T-helper 17 cell (primary cell): ENCODE measurements around the gene A4GNT. TPM values are rescaled to one million over a fixed set of nuclear protein-coding genes. Genes with fewer than 3 reads are reported as not detected.
"Not testable (repeated sequence)": the region's sequence is repeated elsewhere in the genome, so short reads cannot be mapped to it uniquely, and the experiment has no call there.

Experiments used
- ATAC-seq: fragments of 150-1000 bp; cut with Tn5 transposase; 2 replicates; pipeline ENCODE4 v1.10.0; 2021; ENCODE audit warnings: mild to moderate bottlenecking, moderate library complexity
- DNase-seq, 3 donors: peaks; one replicate each; pipeline versions ENCODE4 v3.0.0 to v3.0.0-alpha.2; 2020 to 2021
- H3K9me3 ChIP-seq: one replicate; pipeline ENCODE4 v1.7.0; 2013; ENCODE audit warnings: low read length, mild to moderate bottlenecking; ENCODE audit not compliant: control insufficient read depth, poor library complexity, severe bottlenecking
- H3K27ac Mint-ChIP-seq: one replicate; pipeline ENCODE4 v1.8.0; 2022; ENCODE audit warnings: mild to moderate bottlenecking, moderate library complexity, mixed read lengths
- H3K27me3 Mint-ChIP-seq: one replicate; pipeline ENCODE4 v1.8.0; 2022; ENCODE audit warnings: mixed read lengths
- H3K36me3 Mint-ChIP-seq: one replicate; pipeline ENCODE4 v1.8.0; 2022; ENCODE audit warnings: low read depth, mixed read lengths
- H3K4me1 Mint-ChIP-seq: one replicate; pipeline ENCODE4 v1.8.0; 2022; ENCODE audit warnings: mild to moderate bottlenecking, mixed read lengths
- H3K4me3 Mint-ChIP-seq: one replicate; pipeline ENCODE4 v1.8.0; 2022; ENCODE audit warnings: mild to moderate bottlenecking, moderate library complexity, mixed read lengths
- total RNA-seq, 4 donors: library from RNA in 2 of 4; stranded (reverse) in 2 of 4; gene quantifications; one replicate each; pipeline ENCODE4 v1.2.3 and lab custom pipeline; 2022 to 2026

The A4GNT gene
- total RNA-seq, 2 donors from 2014 or later = not detected

GRCh38 chr3:138113326-138113725 lies 18.9 kb downstream of the A4GNT start:
- no peaks in the 10 kb centered on the region for H3K9me3 ChIP-seq
- Mint-ChIP-seq H3K4me3 (no peak overlapping the region), H3K27ac (no peak overlapping the region), H3K27me3 (peaks cover 74% of the 10 kb centered on the region), H3K4me1 (peaks cover 5% of the 10 kb centered on the region), H3K36me3 (peaks cover 2% of the 10 kb centered on the region)
- DNase-seq (no peak), ATAC-seq (no peak)

- DNase-seq = no peak
- no peak for ATAC-seq
- Mint-ChIP-seq H3K4me3 (no peak overlapping the region), H3K4me1 (peaks cover 5% of the 10 kb centered on the region), H3K27ac (no peak overlapping the region), H3K36me3 (peaks cover 2% of the 10 kb centered on the region), H3K27me3 (peaks cover 74% of the 10 kb centered on the region)
- no peaks in the 10 kb centered on the region for H3K9me3 ChIP-seq
Observed at GRCh38 chr3:138112362-138112761, 19.8 kb downstream of the A4GNT start.

GRCh38 chr3:138105598-138105997 lies 26.6 kb downstream of the A4GNT start:
- DNase-seq = no peak
- no peaks in the 10 kb centered on the region for H3K4me1 Mint-ChIP-seq
- H3K36me3 Mint-ChIP-seq = no peaks in the 10 kb centered on the region
- no peak for ATAC-seq
- no peak overlapping the region for H3K4me3 Mint-ChIP-seq
- peaks cover 37% of the 10 kb centered on the region for H3K27me3 Mint-ChIP-seq
- no peaks in the 10 kb centered on the region for H3K9me3 ChIP-seq
- H3K27ac Mint-ChIP-seq = no peak overlapping the region

GRCh38 chr3:138103466-138103865 lies 28.7 kb downstream of the A4GNT start:
- Mint-ChIP-seq H3K36me3 (no peaks in the 10 kb centered on the region), H3K4me1 (no peaks in the 10 kb centered on the region), H3K4me3 (no peak overlapping the region), H3K27me3 (peaks cover 25% of the 10 kb centered on the region), H3K27ac (no peak overlapping the region)
- no peaks in the 10 kb centered on the region for H3K9me3 ChIP-seq
- DNase-seq = no peak
- ATAC-seq = no peak

- not testable (repeated sequence) for DNase-seq, ATAC-seq, H3K36me3 Mint-ChIP-seq, H3K9me3 ChIP-seq, H3K4me1 Mint-ChIP-seq, H3K27ac Mint-ChIP-seq
- Mint-ChIP-seq H3K27me3 (peaks cover 30% of the 10 kb centered on the region), H3K4me3 (peak overlapping the region; percentile 33)
Observed at GRCh38 chr3:138101351-138101940, 30.7 kb downstream of the A4GNT start.

GRCh38 chr3:138099417-138099816 lies 32.8 kb downstream of the A4GNT start:
- H3K36me3 Mint-ChIP-seq = no peaks in the 10 kb centered on the region
- H3K27ac Mint-ChIP-seq = no peak overlapping the region
- no peaks in the 10 kb centered on the region for H3K9me3 ChIP-seq
- no peak for ATAC-seq
- no peak overlapping the region for H3K4me3 Mint-ChIP-seq
- H3K4me1 Mint-ChIP-seq = peaks cover 3% of the 10 kb centered on the region
- no peak for DNase-seq
- H3K27me3 Mint-ChIP-seq = peaks cover 35% of the 10 kb centered on the region

GRCh38 chr3:138097192-138098172 lies 34.7 kb downstream of the A4GNT start:
- Mint-ChIP-seq H3K27ac (no peak overlapping the region), H3K36me3 (no peaks in the 10 kb centered on the region), H3K4me1 (peaks cover 3% of the 10 kb centered on the region), H3K27me3 (peaks cover 23% of the 10 kb centered on the region), H3K4me3 (no peak overlapping the region)
- ATAC-seq = no peak
- DNase-seq = no peak
- H3K9me3 ChIP-seq = no peaks in the 10 kb centered on the region

- ATAC-seq = no peak
- no peak overlapping the region for H3K27ac Mint-ChIP-seq
Observed at GRCh38 chr3:138093721-138094120, 38.5 kb downstream of the A4GNT start.

GRCh38 chr3:138092023-138092422 lies 40.2 kb downstream of the A4GNT start:
- H3K9me3 ChIP-seq = no peaks in the 10 kb centered on the region
- peaks cover 19% of the 10 kb centered on the region for H3K27me3 Mint-ChIP-seq
- DNase-seq (no peak), ATAC-seq (no peak)
- H3K27ac Mint-ChIP-seq = no peak overlapping the region
- no peaks in the 10 kb centered on the region for H3K36me3 Mint-ChIP-seq
- H3K4me3 Mint-ChIP-seq = no peak overlapping the region
- peaks cover 3% of the 10 kb centered on the region for H3K4me1 Mint-ChIP-seq

More at GRCh38 chr3:138093721-138094120, 38.5 kb downstream of the A4GNT start:
- Mint-ChIP-seq H3K4me3 (no peak overlapping the region), H3K4me1 (peaks cover 3% of the 10 kb centered on the region), H3K27me3 (peaks cover 19% of the 10 kb centered on the region), H3K36me3 (no peaks in the 10 kb centered on the region)
- no peaks in the 10 kb centered on the region for H3K9me3 ChIP-seq
- no peak for DNase-seq

- Mint-ChIP-seq H3K27ac (no peak overlapping the region), H3K27me3 (peaks cover 12% of the 10 kb centered on the region), H3K4me3 (no peak overlapping the region), H3K36me3 (no peaks in the 10 kb centered on the region), H3K4me1 (no peaks in the 10 kb centered on the region)
- H3K9me3 ChIP-seq = no peaks in the 10 kb centered on the region
- DNase-seq = no peak
- ATAC-seq = no peak
Observed at GRCh38 chr3:138089091-138089490, 43.1 kb downstream of the A4GNT start.

- H3K27ac Mint-ChIP-seq, H3K4me1 Mint-ChIP-seq, DNase-seq, ATAC-seq, H3K9me3 ChIP-seq, H3K4me3 Mint-ChIP-seq, H3K36me3 Mint-ChIP-seq: not testable (repeated sequence)
- peaks cover 44% of the 10 kb centered on the region for H3K27me3 Mint-ChIP-seq
Observed at GRCh38 chr3:138085745-138086144, 46.4 kb downstream of the A4GNT start.

GRCh38 chr3:138084196-138084595 lies 48.0 kb downstream of the A4GNT start:
- Mint-ChIP-seq H3K36me3 (no peaks in the 10 kb centered on the region), H3K4me3 (no peak overlapping the region), H3K27ac (no peak overlapping the region), H3K27me3 (peaks cover 56% of the 10 kb centered on the region), H3K4me1 (peaks cover 7% of the 10 kb centered on the region)
- no peaks in the 10 kb centered on the region for H3K9me3 ChIP-seq
- ATAC-seq (no peak), DNase-seq (no peak)

- peaks cover 51% of the 10 kb centered on the region for H3K27me3 Mint-ChIP-seq
- no peaks in the 10 kb centered on the region for H3K36me3 Mint-ChIP-seq
- no peak for ATAC-seq
- peaks cover 7% of the 10 kb centered on the region for H3K4me1 Mint-ChIP-seq
- H3K4me3 Mint-ChIP-seq = no peak overlapping the region
- DNase-seq = no peak
- no peak overlapping the region for H3K27ac Mint-ChIP-seq
- H3K9me3 ChIP-seq = no peaks in the 10 kb centered on the region
Observed at GRCh38 chr3:138082992-138083386, 49.2 kb downstream of the A4GNT start.
